ENCODE measurements around the gene ARNT2. TPM values are rescaled to one million over a fixed set of nuclear protein-coding genes. Genes with fewer than 3 reads are reported as not detected.

The ARNT2 gene
- total RNA-seq, 1 donor from 2014 or later: 9.1 TPM

DNA sequence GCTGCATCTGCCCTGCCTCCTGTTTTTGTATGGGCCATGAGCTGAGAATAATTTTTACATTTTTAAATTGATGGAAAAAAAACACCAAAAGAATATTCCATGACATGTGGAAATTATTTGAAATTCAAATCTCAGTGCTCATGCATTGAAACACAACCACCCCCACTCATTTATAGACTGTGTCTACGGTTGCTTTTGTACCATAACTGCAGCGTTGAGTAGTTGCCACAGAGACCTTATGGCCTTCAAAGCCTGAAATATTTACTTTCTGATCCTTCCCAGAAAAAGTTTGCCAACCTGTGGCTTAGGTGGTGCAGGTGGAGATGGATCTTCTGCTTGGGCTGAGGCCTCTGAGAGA, 28.1 kb downstream of the ARNT2 start:
- H3K4me3 ChIP-seq (ENCODE audit: low read depth, low read length): no peak overlapping the region
- no peak for DNase-seq (ENCODE audit: low read depth)
- TF ChIP-seq, protein P1, sequence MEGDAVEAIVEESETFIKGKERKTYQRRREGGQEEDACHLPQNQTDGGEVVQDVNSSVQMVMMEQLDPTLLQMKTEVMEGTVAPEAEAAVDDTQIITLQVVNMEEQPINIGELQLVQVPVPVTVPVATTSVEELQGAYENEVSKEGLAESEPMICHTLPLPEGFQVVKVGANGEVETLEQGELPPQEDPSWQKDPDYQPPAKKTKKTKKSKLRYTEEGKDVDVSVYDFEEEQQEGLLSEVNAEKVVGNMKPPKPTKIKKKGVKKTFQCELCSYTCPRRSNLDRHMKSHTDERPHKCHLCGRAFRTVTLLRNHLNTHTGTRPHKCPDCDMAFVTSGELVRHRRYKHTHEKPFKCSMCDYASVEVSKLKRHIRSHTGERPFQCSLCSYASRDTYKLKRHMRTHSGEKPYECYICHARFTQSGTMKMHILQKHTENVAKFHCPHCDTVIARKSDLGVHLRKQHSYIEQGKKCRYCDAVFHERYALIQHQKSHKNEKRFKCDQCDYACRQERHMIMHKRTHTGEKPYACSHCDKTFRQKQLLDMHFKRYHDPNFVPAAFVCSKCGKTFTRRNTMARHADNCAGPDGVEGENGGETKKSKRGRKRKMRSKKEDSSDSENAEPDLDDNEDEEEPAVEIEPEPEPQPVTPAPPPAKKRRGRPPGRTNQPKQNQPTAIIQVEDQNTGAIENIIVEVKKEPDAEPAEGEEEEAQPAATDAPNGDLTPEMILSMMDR (conservative IDR thresholded peaks at IDR 0.05; ENCODE audit: low read depth, low read length): no peak

- no peak for DNase-seq (ENCODE audit: low read depth)
- no peak overlapping the region for H3K4me3 ChIP-seq (ENCODE audit: low read depth, low read length)
- TF ChIP-seq, protein P1 (conservative IDR thresholded peaks at IDR 0.05; ENCODE audit: low read depth, low read length): no peak
Measured at GRCh38 chr15:80433836-80434235, 29.7 kb downstream of the ARNT2 start.

DNA sequence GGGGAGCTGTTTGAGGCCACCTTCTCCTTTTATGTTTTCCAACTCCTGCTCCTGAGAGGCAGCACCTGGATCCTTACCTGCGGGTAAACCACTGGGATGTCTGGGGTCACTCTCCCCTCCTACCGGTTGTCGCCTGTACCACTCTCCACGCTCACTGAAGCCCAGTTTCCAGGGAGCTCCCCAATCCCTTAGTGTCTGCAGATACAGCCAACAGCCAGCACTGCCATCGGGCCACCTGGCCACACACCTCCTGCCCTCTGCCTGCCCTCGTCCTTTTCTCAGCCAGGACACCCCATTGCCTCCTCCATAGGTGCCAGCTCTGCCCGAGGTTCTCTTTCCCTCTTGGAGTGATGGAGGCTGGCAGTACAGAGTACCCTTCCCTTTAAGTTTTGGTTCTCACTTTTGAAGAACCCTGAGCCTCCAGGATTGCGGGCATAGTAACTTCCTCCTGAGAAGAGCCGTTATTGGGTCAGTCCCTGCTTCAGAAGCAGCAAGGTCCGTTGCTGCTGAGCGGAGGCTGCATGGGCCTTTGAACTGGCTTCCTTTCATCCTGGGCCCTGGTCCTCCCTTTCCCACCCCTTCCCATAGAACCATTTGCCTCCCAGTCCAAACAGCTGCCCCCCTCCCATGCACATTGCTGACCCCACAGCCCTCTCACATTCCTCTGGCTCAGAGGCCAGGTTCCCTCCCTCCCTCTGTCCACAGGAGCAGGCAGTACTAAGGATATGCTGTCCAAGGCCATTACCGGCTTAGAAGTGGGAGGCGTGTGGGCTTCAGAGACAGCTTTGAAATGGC, 30.9 kb downstream of the ARNT2 start:
- DNase-seq (ENCODE audit: low read depth): no peak
- H3K4me3 ChIP-seq (ENCODE audit: low read depth, low read length): no peak overlapping the region
- TF ChIP-seq, protein P1 (conservative IDR thresholded peaks at IDR 0.05; ENCODE audit: low read depth, low read length): no peak

- DNase-seq (ENCODE audit: low read depth): peak; percentile 47
- no peak overlapping the region for H3K4me3 ChIP-seq (ENCODE audit: low read depth, low read length)
- TF ChIP-seq, protein P1 (conservative IDR thresholded peaks at IDR 0.05; ENCODE audit: low read depth, low read length): no peak
Measured at GRCh38 chr15:80436511-80437307, 32.5 kb downstream of the ARNT2 start.

- no peak for DNase-seq (ENCODE audit: low read depth)
- H3K4me3 ChIP-seq (ENCODE audit: low read depth, low read length): no peak overlapping the region
Measured at GRCh38 chr15:80437334-80437891, 33.2 kb downstream of the ARNT2 start.

GRCh38 chr15:80439140-80439539, 35.0 kb downstream of the ARNT2 start:
- TF ChIP-seq, protein P1 (conservative IDR thresholded peaks at IDR 0.05; ENCODE audit: low read depth, low read length): no peak
- H3K4me3 ChIP-seq (ENCODE audit: low read depth, low read length): no peak overlapping the region
- no peak for DNase-seq (ENCODE audit: low read depth)

More at GRCh38 chr15:80437334-80437891, 33.2 kb downstream of the ARNT2 start:
- TF ChIP-seq, protein P1 (conservative IDR thresholded peaks at IDR 0.05; ENCODE audit: low read depth, low read length): no peak

All from epithelial cell of proximal tubule (primary cell).